ENCODE data around the gene RABL6.
"Not testable (repeated sequence)": the region's sequence is repeated elsewhere in the genome, so short reads cannot be mapped to it uniquely, and the experiment has no call there.

Gene RABL6

GRCh38 chr9:136828474-136829140 lies 20.9 kb downstream of the RABL6 start:
- DNase-seq (ENCODE audit: low read depth), result no peak
- no peak overlapping the region for H3K4me3 ChIP-seq (ENCODE audit: control insufficient read depth, low read depth, low read length)
- no peak for TF ChIP-seq CTCF (IDR thresholded peaks at IDR 0.05; ENCODE audit: control insufficient read depth, insufficient read depth, low read depth, low read length, missing control alignments)

- DNase-seq (ENCODE audit: low read depth), result no peak
- no peak for TF ChIP-seq CTCF (IDR thresholded peaks at IDR 0.05; ENCODE audit: control insufficient read depth, insufficient read depth, low read depth, low read length, missing control alignments)
- no peak overlapping the region for H3K4me3 ChIP-seq (ENCODE audit: control insufficient read depth, low read depth, low read length)
Observed at GRCh38 chr9:136829412-136829811, 21.7 kb downstream of the RABL6 start.

- no peak overlapping the region for H3K4me3 ChIP-seq (ENCODE audit: control insufficient read depth, low read depth, low read length)
- DNase-seq (ENCODE audit: low read depth), result no peak
- TF ChIP-seq CTCF (IDR thresholded peaks at IDR 0.05; ENCODE audit: control insufficient read depth, insufficient read depth, low read depth, low read length, missing control alignments), result no peak
Observed at GRCh38 chr9:136829981-136830885, 22.5 kb downstream of the RABL6 start.

GRCh38 chr9:136831002-136831719 lies 23.4 kb downstream of the RABL6 start:
- no peak for TF ChIP-seq CTCF (IDR thresholded peaks at IDR 0.05; ENCODE audit: control insufficient read depth, insufficient read depth, low read depth, low read length, missing control alignments)
- no peak overlapping the region for H3K4me3 ChIP-seq (ENCODE audit: control insufficient read depth, low read depth, low read length)
- DNase-seq (ENCODE audit: low read depth), result no peak

GRCh38 chr9:136831720-136832104 lies 24.0 kb downstream of the RABL6 start:
- DNase-seq (ENCODE audit: low read depth), result no peak
- no peak overlapping the region for H3K4me3 ChIP-seq (ENCODE audit: control insufficient read depth, low read depth, low read length)
- no peak for TF ChIP-seq CTCF (IDR thresholded peaks at IDR 0.05; ENCODE audit: control insufficient read depth, insufficient read depth, low read depth, low read length, missing control alignments)

GRCh38 chr9:136832581-136832980 lies 24.8 kb downstream of the RABL6 start:
- H3K4me3 ChIP-seq (ENCODE audit: control insufficient read depth, low read depth, low read length), result no peak overlapping the region
- no peak for TF ChIP-seq CTCF (IDR thresholded peaks at IDR 0.05; ENCODE audit: control insufficient read depth, insufficient read depth, low read depth, low read length, missing control alignments)
- DNase-seq (ENCODE audit: low read depth), result no peak

- DNase-seq (ENCODE audit: low read depth); H3K4me3 ChIP-seq (ENCODE audit: control insufficient read depth, low read depth, low read length): not testable (repeated sequence)
Observed at GRCh38 chr9:136833381-136834048, 25.8 kb downstream of the RABL6 start.

All from AG09309 (cell line).